Measurements from ENCODE around the gene MCTS1.

DNA sequence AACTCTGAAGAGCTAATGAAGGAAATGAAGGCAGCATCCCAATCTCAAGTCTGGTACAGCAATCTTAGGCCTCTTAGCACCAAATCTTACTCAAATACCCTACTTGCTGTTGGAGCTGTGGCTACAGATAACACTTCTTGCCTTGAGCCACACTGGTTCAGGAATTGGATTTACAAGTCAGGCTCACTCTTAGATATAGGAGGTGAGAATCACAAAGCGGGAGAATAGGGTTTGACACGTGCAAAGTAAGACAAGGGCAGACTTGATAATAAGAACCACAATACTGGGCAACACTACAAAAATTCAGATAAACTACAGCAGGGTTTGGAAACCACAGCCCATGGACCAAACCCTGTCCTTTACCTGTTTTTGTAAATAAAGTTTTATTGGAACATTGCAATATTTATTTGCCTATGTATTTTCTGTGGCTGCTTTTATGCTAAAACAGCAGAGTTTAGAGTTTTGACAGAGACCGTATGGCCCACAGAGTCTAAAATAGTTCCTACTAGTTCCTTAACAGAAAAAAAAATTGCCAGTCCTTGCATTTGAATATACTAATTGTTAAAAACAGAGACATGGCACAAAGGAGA, 33.8 kb upstream of the MCTS1 start:
- no peak for TF ChIP-seq CTCF (IDR thresholded peaks at IDR 0.05)
- no peak for TF ChIP-seq POLR2AphosphoS5 (IDR thresholded peaks at IDR 0.05)
- TF ChIP-seq POLR2A (IDR thresholded peaks at IDR 0.05) = no peak
- TF ChIP-seq EP300 (IDR thresholded peaks at IDR 0.05) = no peak

Measured in gastroesophageal sphincter (tissue), 3 donors.